Measurements from ENCODE around the gene ADAM19.
"Not testable (repeated sequence)": the region's sequence is repeated elsewhere in the genome, so short reads cannot be mapped to it uniquely, and the experiment has no call there.

DNA sequence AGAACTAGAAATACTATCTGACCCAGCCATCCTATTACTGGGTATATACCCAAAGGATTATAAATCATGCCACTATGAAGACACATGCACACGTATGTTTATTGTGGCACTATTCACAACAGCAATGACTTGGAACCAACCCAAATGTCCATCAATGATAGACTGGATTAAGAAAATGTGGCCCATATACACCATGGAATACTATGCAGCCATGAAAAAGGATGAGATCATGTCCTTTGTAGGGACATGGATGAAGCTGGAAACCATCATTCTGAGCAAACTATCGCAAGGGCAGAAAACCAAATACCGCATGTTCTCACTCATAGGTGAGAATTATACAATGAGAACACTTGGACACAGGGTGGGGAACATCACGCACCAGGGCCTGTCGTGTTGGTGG is 145.7 kb downstream of the ADAM19 start:
- TF ChIP-seq, protein P1, sequence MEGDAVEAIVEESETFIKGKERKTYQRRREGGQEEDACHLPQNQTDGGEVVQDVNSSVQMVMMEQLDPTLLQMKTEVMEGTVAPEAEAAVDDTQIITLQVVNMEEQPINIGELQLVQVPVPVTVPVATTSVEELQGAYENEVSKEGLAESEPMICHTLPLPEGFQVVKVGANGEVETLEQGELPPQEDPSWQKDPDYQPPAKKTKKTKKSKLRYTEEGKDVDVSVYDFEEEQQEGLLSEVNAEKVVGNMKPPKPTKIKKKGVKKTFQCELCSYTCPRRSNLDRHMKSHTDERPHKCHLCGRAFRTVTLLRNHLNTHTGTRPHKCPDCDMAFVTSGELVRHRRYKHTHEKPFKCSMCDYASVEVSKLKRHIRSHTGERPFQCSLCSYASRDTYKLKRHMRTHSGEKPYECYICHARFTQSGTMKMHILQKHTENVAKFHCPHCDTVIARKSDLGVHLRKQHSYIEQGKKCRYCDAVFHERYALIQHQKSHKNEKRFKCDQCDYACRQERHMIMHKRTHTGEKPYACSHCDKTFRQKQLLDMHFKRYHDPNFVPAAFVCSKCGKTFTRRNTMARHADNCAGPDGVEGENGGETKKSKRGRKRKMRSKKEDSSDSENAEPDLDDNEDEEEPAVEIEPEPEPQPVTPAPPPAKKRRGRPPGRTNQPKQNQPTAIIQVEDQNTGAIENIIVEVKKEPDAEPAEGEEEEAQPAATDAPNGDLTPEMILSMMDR (IDR thresholded peaks at IDR 0.05; ENCODE audit: poor library complexity), result not testable (repeated sequence)
- not testable (repeated sequence) for TF ChIP-seq EZH2 (IDR thresholded peaks at IDR 0.05; ENCODE audit: borderline replicate concordance)
